Esophagus squamous epithelium (tissue), 4 donors: ENCODE measurements around the gene ANXA11.

Experiments used
- POLR2A ChIP-seq, 4 donors: fragments of 450-650 bp; IDR thresholded peaks; one replicate each; pipeline ENCODE4 v1.6.1; 2017; ENCODE audit warnings: antibody characterized with exemption in 4 of 4, mild to moderate bottlenecking in 4 of 4, moderate library complexity in 3 of 4
- TF ChIP-seq, protein P1 (sequence below), 6 experiments: fragments of 450-650 bp in 4 of 6; fragments of 200-600 bp in 2 of 6; sonication (generic) in 2 of 6; IDR thresholded peaks; one replicate each; pipeline ENCODE4 v1.5.1; 2016 to 2019; ENCODE audit warnings: antibody characterized with exemption in 6 of 6, mild to moderate bottlenecking in 4 of 6, moderate library complexity in 4 of 6

DNA sequence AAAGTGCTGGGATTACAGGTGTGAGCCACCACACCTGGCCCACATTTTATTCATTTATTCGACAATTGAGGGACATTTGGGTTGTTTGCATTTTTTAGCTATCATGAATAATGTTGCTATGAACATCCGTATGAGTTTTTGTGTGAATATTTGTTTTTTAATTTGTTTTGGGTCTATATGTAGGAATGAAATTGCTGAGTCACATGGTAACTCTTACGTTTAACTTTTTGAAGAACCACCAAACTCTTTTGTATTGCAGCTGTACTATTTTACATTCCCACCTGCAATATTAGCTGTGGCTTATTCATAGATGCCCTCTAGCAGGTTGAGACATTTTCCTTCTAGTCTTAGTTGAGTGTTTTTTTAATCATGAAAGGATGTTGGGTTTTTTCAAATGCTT lies 58.4 kb downstream of the ANXA11 start:
- TF ChIP-seq, protein P1, sequence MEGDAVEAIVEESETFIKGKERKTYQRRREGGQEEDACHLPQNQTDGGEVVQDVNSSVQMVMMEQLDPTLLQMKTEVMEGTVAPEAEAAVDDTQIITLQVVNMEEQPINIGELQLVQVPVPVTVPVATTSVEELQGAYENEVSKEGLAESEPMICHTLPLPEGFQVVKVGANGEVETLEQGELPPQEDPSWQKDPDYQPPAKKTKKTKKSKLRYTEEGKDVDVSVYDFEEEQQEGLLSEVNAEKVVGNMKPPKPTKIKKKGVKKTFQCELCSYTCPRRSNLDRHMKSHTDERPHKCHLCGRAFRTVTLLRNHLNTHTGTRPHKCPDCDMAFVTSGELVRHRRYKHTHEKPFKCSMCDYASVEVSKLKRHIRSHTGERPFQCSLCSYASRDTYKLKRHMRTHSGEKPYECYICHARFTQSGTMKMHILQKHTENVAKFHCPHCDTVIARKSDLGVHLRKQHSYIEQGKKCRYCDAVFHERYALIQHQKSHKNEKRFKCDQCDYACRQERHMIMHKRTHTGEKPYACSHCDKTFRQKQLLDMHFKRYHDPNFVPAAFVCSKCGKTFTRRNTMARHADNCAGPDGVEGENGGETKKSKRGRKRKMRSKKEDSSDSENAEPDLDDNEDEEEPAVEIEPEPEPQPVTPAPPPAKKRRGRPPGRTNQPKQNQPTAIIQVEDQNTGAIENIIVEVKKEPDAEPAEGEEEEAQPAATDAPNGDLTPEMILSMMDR (IDR thresholded peaks at IDR 0.05): no peak
- no peak for TF ChIP-seq POLR2A (IDR thresholded peaks at IDR 0.05)
